ENCODE measurements around the gene HSD11B2.

- TF ChIP-seq CTCF (conservative IDR thresholded peaks at IDR 0.05; ENCODE audit: low read length) (no peak), EZH2phosphoT487 (IDR thresholded peaks at IDR 0.05; ENCODE audit: borderline replicate concordance, low read depth, low read length) (no peak)
These were observed 18.4 kb downstream of the HSD11B2 start for GRCh38 chr16:67449336-67449735.

Measured in OCI-LY7 (cell line).